HEK293T (cell line): ENCODE results near the gene APMAP.

Experiments
- CTCF ChIA-PET: fragments of 350-600 bp; formaldehyde crosslinking; extraction: SDS; loops from one replicate; lab custom pipeline; 2021; ENCODE audit warnings: antibody characterized with exemption, inconsistent platforms; lab: Yijun Ruan, JAX
- POLR2A ChIA-PET: fragments of 350-600 bp; formaldehyde crosslinking; extraction: SDS; loops from one replicate; lab custom pipeline; 2020; ENCODE audit warnings: antibody characterized with exemption, inconsistent platforms; lab: Yijun Ruan, JAX
- DNase-seq: peaks from one replicate; pipeline ENCODE4 v3.0.0; 2012; ENCODE audit warnings: mixed read lengths; ENCODE audit errors: extremely low spot score
- ARNT ChIP-seq: fragments of 450-650 bp; IDR thresholded peaks from 2 replicates; pipeline ENCODE4 v1.6.1; 2017; ENCODE audit warnings: mild to moderate bottlenecking
- BHLHE40 ChIP-seq: fragments of 450-650 bp; IDR thresholded peaks from 2 replicates; pipeline ENCODE4 v1.6.1; 2016; ENCODE audit warnings: mild to moderate bottlenecking, moderate library complexity, borderline replicate concordance
- CTBP1 ChIP-seq: fragments of 450-650 bp; IDR thresholded peaks from 2 replicates; pipeline ENCODE4 v1.6.1; 2016; ENCODE audit warnings: borderline replicate concordance
- ELF4 ChIP-seq: fragments of 450-650 bp; IDR thresholded peaks from 2 replicates; pipeline ENCODE4 v1.6.1; 2017; ENCODE audit warnings: antibody characterized with exemption
- FOXA1 ChIP-seq: fragments of 450-650 bp; IDR thresholded peaks from 2 replicates; pipeline ENCODE4 v1.6.1; 2016; ENCODE audit warnings: mild to moderate bottlenecking
- FOXK2 ChIP-seq: fragments of 450-650 bp; IDR thresholded peaks from 2 replicates; pipeline ENCODE4 v1.6.1; 2016; ENCODE audit warnings: mild to moderate bottlenecking
- FOXM1 ChIP-seq: fragments of 450-650 bp; IDR thresholded peaks from 2 replicates; pipeline ENCODE4 v1.6.1; 2017; ENCODE audit warnings: mild to moderate bottlenecking, borderline replicate concordance
- HDGF ChIP-seq: fragments of 450-650 bp; IDR thresholded peaks from 2 replicates; pipeline ENCODE4 v1.6.1; 2017; ENCODE audit warnings: antibody characterized with exemption, borderline replicate concordance
- L3MBTL2 ChIP-seq: fragments of 450-650 bp; conservative IDR thresholded peaks from 2 replicates; pipeline ENCODE4 v1.6.1; 2016; ENCODE audit warnings: mild to moderate bottlenecking
- LEF1 ChIP-seq: fragments of 450-650 bp; IDR thresholded peaks from 2 replicates; pipeline ENCODE4 v1.6.1; 2017; ENCODE audit warnings: mild to moderate bottlenecking, borderline replicate concordance
- NFRKB ChIP-seq: fragments of 450-650 bp; IDR thresholded peaks from 2 replicates; pipeline ENCODE4 v1.6.1; 2016; ENCODE audit warnings: mild to moderate bottlenecking, moderate library complexity
- SP1 ChIP-seq: fragments of 450-650 bp; IDR thresholded peaks from 2 replicates; pipeline ENCODE4 v1.6.1; 2017
- SUZ12 ChIP-seq: fragments of 450-650 bp; IDR thresholded peaks from 2 replicates; pipeline ENCODE4 v1.6.1; 2016; ENCODE audit warnings: mild to moderate bottlenecking
- TARDBP ChIP-seq: fragments of 450-650 bp; IDR thresholded peaks from 2 replicates; pipeline ENCODE4 v1.6.1; 2016
- ZNF384 ChIP-seq: fragments of 450-650 bp; IDR thresholded peaks from 2 replicates; pipeline ENCODE4 v1.6.1; 2016
- TF ChIP-seq, protein P1 (sequence below): fragments of 450-650 bp; IDR thresholded peaks from 2 replicates; pipeline ENCODE4 v1.6.1; 2016

Gene APMAP

DNA sequence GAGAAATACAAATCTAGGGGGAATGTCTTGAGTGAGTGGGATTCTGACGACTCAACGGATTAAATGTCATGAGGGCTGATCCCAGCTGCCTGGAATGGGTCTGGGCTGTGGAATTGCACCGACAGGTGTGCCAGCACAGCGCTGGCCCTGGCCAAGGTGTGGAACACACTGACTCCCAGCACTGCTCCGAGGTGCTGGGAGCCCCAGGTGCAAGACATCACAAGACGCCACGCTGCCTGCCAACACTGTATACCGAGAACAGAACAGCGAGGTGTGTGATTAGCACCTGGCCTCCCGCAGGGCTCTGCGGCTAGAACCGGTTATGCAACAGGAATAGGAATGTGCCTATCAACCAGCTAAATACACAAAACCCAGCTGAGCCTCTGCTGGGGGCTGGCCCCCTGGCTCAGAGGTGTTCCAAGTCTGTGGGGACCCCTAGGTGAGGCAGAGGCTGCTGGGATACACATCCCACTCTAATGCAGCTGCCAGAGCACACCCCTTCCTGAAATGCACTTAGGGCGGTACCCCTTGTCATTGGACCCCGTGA, 24.8 kb upstream of the APMAP start:
- ChIA-PET CTCF (no interaction called here), POLR2A (no interaction called here)
- DNase-seq: no peak
- no peak for TF ChIP-seq HDGF
- no peak for TF ChIP-seq ZNF384
- TF ChIP-seq LEF1: no peak
- TF ChIP-seq ARNT: no peak
- TF ChIP-seq FOXA1: no peak

DNA sequence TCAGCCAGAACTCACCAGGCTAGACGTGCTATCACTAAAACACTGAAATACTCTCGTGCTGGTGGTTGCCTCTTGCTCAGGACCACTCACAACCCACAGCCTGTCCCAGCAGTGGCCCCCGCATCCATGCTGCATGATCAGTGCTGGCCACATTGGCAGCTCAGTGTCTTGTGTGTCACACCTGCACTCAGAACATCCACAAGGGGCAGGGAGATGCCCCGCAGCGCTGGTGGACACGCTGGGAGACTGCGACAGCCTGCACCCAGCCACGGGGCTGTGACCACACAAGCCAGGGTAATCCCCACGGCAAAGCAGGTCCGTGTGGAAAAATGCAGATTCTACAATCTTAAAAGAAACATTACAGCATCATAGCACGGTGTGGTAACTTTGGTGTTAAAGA, 23.9 kb upstream of the APMAP start:
- TF ChIP-seq FOXK2: no peak
- TF ChIP-seq TARDBP: no peak
- TF ChIP-seq, protein P1, sequence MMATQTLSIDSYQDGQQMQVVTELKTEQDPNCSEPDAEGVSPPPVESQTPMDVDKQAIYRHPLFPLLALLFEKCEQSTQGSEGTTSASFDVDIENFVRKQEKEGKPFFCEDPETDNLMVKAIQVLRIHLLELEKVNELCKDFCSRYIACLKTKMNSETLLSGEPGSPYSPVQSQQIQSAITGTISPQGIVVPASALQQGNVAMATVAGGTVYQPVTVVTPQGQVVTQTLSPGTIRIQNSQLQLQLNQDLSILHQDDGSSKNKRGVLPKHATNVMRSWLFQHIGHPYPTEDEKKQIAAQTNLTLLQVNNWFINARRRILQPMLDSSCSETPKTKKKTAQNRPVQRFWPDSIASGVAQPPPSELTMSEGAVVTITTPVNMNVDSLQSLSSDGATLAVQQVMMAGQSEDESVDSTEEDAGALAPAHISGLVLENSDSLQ: no peak
- ChIA-PET POLR2A (no interaction called here), CTCF (interaction anchor here (0.8 kb wide), 1 partner anchor 21 kb away, joined by 3 read pairs; no protein-coding TSS in a partner anchor)
- DNase-seq: no peak

- ChIA-PET POLR2A (no interaction called here), CTCF (interaction anchor here (0.8 kb wide), 1 partner anchor 20 kb away, joined by 3 read pairs; no protein-coding TSS in a partner anchor)
- TF ChIP-seq L3MBTL2 (no peak), ZNF384 (no peak), BHLHE40 (no peak), FOXA1 (no peak), FOXM1 (no peak), ELF4 (no peak), TARDBP (no peak), SUZ12 (no peak), SP1 (no peak), NFRKB (no peak), HDGF (no peak), FOXK2 (no peak), LEF1 (no peak), ARNT (no peak)
- TF ChIP-seq, protein P1: no peak
- DNase-seq: no peak
Observed at GRCh38 chr20:25015986-25016385, 23.4 kb upstream of the APMAP start.

- TF ChIP-seq FOXK2 (no peak), BHLHE40 (no peak), ZNF384 (no peak), SUZ12 (no peak), CTBP1 (no peak), TARDBP (no peak), ARNT (no peak), L3MBTL2 (no peak), ELF4 (no peak)
- POLR2A ChIA-PET: no interaction called here
- CTCF ChIA-PET: no interaction called here
- no peak for DNase-seq
Observed at GRCh38 chr20:25014816-25015215, 22.3 kb upstream of the APMAP start.

DNA sequence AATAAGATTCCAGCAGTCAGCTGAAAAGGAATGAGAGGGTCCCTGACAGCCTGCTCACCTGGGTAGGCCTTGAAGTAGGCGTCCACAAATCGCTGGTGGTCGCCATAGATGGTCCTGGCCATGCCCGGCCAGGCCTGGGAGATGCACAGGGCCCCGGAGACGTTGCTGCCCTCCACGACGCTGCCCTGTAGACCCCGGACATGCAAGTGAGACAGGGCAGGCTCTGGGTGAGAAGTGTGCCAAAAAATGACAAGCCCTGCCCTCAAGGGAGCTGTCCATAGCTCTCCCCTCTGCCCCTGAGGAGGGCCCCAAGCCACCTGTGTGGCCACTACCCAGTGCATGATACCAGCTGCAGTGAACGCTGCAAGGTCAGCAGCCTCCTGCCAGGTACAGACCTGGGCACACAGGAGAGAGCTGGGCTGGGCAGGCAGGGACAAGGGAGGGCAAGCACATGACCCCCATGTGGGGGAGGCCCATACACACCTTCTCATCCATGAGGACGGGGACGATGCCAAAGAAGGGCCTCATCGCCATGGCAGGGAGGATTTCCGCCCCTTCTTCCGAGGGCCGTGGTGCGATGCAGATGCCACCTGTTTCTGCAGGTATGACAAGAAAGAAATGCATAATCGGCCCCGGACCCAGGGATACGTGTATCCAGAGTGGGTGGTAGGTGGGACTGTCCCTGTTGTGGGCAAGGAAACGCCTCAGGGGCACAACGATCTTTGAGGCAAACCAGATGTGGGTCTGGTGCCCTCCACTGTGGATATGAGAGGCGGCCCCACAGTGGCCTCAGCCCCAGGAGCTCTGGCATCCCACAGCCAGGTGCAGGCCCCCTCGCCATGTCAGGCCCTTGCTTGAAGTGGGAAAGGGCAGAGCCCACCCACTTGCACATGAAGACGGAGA, 21.2 kb upstream of the APMAP start:
- POLR2A ChIA-PET: no interaction called here
- CTCF ChIA-PET: no interaction called here
- DNase-seq: no peak
- TF ChIP-seq, protein P1: no peak
- TF ChIP-seq NFRKB (no peak), L3MBTL2 (no peak), ARNT (no peak), TARDBP (no peak), SP1 (no peak), FOXK2 (no peak)

GRCh38 chr20:25012616-25013189, 20.2 kb upstream of the APMAP start:
- no peak for DNase-seq
- POLR2A ChIA-PET: no interaction called here
- TF ChIP-seq FOXK2 (no peak), ARNT (no peak), ZNF384 (no peak), HDGF (no peak), CTBP1 (no peak), L3MBTL2 (no peak), FOXM1 (no peak), LEF1 (no peak), SUZ12 (no peak), FOXA1 (no peak), NFRKB (no peak), TARDBP (no peak), ELF4 (no peak), SP1 (no peak), BHLHE40 (no peak)
- TF ChIP-seq, protein P1: no peak
- CTCF ChIA-PET: interaction anchor here (0.7 kb wide), 1 partner anchor 53 kb away, joined by 3 read pairs; no protein-coding TSS in a partner anchor
